ENCODE measurements around the gene RGS12.

The RGS12 gene

GRCh38 chr4:3292571-3293400, at the start of gene RGS12:
Gene RGS12 (plus strand): TSS chr4:3293021. CDS start chr4:3316171, 23,150 bp downstream.
- H3K4me1 ChIP-seq (ENCODE audit: insufficient read depth, low read length) = peaks cover 18% of the 10 kb centered on the region
- no peaks in the 10 kb centered on the region for H3K36me3 ChIP-seq (ENCODE audit: insufficient read depth, low read length)

GRCh38 chr4:3243136-3243780, 49.6 kb upstream of the RGS12 start:
- no peaks in the 10 kb centered on the region for H3K9me3 ChIP-seq (ENCODE audit: low read length)
- H3K9ac ChIP-seq (ENCODE audit: low read length) = no peak overlapping the region
- peaks cover 22% of the 10 kb centered on the region for H3K4me1 ChIP-seq (ENCODE audit: insufficient read depth, low read length)
- H3K4me3 ChIP-seq (ENCODE audit: low read depth in 1 of 2, low read length in 2 of 2) = no peak overlapping the region
- peaks cover 15% of the 10 kb centered on the region for H3K36me3 ChIP-seq (ENCODE audit: insufficient read depth, low read length)
- no peak overlapping the region for H3K27ac ChIP-seq (ENCODE audit: low read depth, low read length)
- H3K27me3 ChIP-seq (ENCODE audit: control insufficient read depth in 1 of 2, insufficient read depth in 2 of 2, low read length in 2 of 2) = no peaks in the 10 kb centered on the region

More at GRCh38 chr4:3292571-3293400, at the start of gene RGS12:
- no peaks in the 10 kb centered on the region for H3K9me3 ChIP-seq (ENCODE audit: low read length)
- H3K9ac ChIP-seq (ENCODE audit: low read length) = peak within 1 kb of the TSS; percentile 91
- H3K27me3 ChIP-seq (ENCODE audit: control insufficient read depth in 1 of 2, insufficient read depth in 2 of 2, low read length in 2 of 2) = peaks cover 0 to 3% of the 10 kb centered on the region in 2 donors
- H3K4me3 ChIP-seq (ENCODE audit: low read depth in 1 of 2, low read length in 2 of 2) = peak within 1 kb of the TSS; percentile 82 to 91
- H3K27ac ChIP-seq (ENCODE audit: low read depth, low read length) = peak within 1 kb of the TSS; percentile 90

- Histone ChIP-seq H3K27me3 (ENCODE audit: control insufficient read depth in 1 of 2, insufficient read depth in 2 of 2, low read length in 2 of 2) (no peaks in the 10 kb centered on the region), H3K9me3 (ENCODE audit: low read length) (no peaks in the 10 kb centered on the region), H3K36me3 (ENCODE audit: insufficient read depth, low read length) (peaks cover 13% of the 10 kb centered on the region), H3K9ac (ENCODE audit: low read length) (no peak overlapping the region), H3K27ac (ENCODE audit: low read depth, low read length) (no peak overlapping the region), H3K4me3 (ENCODE audit: low read depth in 1 of 2, low read length in 2 of 2) (no peak overlapping the region), H3K4me1 (ENCODE audit: insufficient read depth, low read length) (peaks cover 22% of the 10 kb centered on the region)
These were observed 48.8 kb upstream of the RGS12 start for GRCh38 chr4:3244002-3244401.

- Histone ChIP-seq H3K4me3 (ENCODE audit: low read depth in 1 of 2, low read length in 2 of 2) (no peak overlapping the region), H3K27ac (ENCODE audit: low read depth, low read length) (no peak overlapping the region), H3K9me3 (ENCODE audit: low read length) (no peaks in the 10 kb centered on the region), H3K27me3 (ENCODE audit: control insufficient read depth in 1 of 2, insufficient read depth in 2 of 2, low read length in 2 of 2) (no peaks in the 10 kb centered on the region), H3K36me3 (ENCODE audit: insufficient read depth, low read length) (peaks cover 7% of the 10 kb centered on the region), H3K4me1 (ENCODE audit: insufficient read depth, low read length) (peaks cover 22% of the 10 kb centered on the region), H3K9ac (ENCODE audit: low read length) (no peak overlapping the region)
These were observed 48.1 kb upstream of the RGS12 start for GRCh38 chr4:3244747-3245146.

GRCh38 chr4:3245676-3246075, 47.1 kb upstream of the RGS12 start:
- Histone ChIP-seq H3K9ac (ENCODE audit: low read length) (no peak overlapping the region), H3K27me3 (ENCODE audit: control insufficient read depth in 1 of 2, insufficient read depth in 2 of 2, low read length in 2 of 2) (no peaks in the 10 kb centered on the region), H3K36me3 (ENCODE audit: insufficient read depth, low read length) (no peaks in the 10 kb centered on the region), H3K4me3 (ENCODE audit: low read depth in 1 of 2, low read length in 2 of 2) (no peak overlapping the region), H3K9me3 (ENCODE audit: low read length) (no peaks in the 10 kb centered on the region), H3K4me1 (ENCODE audit: insufficient read depth, low read length) (peaks cover 20% of the 10 kb centered on the region), H3K27ac (ENCODE audit: low read depth, low read length) (no peak overlapping the region)

- no peaks in the 10 kb centered on the region for H3K9me3 ChIP-seq (ENCODE audit: low read length)
- peaks cover 10% of the 10 kb centered on the region for H3K4me1 ChIP-seq (ENCODE audit: insufficient read depth, low read length)
- no peak overlapping the region for H3K9ac ChIP-seq (ENCODE audit: low read length)
- H3K27me3 ChIP-seq (ENCODE audit: control insufficient read depth in 1 of 2, insufficient read depth in 2 of 2, low read length in 2 of 2) = no peaks in the 10 kb centered on the region
- H3K36me3 ChIP-seq (ENCODE audit: insufficient read depth, low read length) = no peaks in the 10 kb centered on the region
- no peak overlapping the region for H3K27ac ChIP-seq (ENCODE audit: low read depth, low read length)
- H3K4me3 ChIP-seq (ENCODE audit: low read depth in 1 of 2, low read length in 2 of 2) = no peak overlapping the region
These were observed 46.1 kb upstream of the RGS12 start for GRCh38 chr4:3246458-3247398.

GRCh38 chr4:3247399-3248177, 45.2 kb upstream of the RGS12 start:
- no peak overlapping the region for H3K9ac ChIP-seq (ENCODE audit: low read length)
- H3K36me3 ChIP-seq (ENCODE audit: insufficient read depth, low read length) = no peaks in the 10 kb centered on the region
- no peak overlapping the region for H3K4me3 ChIP-seq (ENCODE audit: low read depth in 1 of 2, low read length in 2 of 2)
- peaks cover under 1% of the 10 kb centered on the region for H3K4me1 ChIP-seq (ENCODE audit: insufficient read depth, low read length)
- H3K9me3 ChIP-seq (ENCODE audit: low read length) = no peaks in the 10 kb centered on the region
- H3K27ac ChIP-seq (ENCODE audit: low read depth, low read length) = no peak overlapping the region
- H3K27me3 ChIP-seq (ENCODE audit: control insufficient read depth in 1 of 2, insufficient read depth in 2 of 2, low read length in 2 of 2) = no peaks in the 10 kb centered on the region

GRCh38 chr4:3248178-3248480, 44.7 kb upstream of the RGS12 start:
- Histone ChIP-seq H3K27me3 (ENCODE audit: control insufficient read depth in 1 of 2, insufficient read depth in 2 of 2, low read length in 2 of 2) (no peaks in the 10 kb centered on the region), H3K9me3 (ENCODE audit: low read length) (no peaks in the 10 kb centered on the region), H3K36me3 (ENCODE audit: insufficient read depth, low read length) (no peaks in the 10 kb centered on the region), H3K4me3 (ENCODE audit: low read depth in 1 of 2, low read length in 2 of 2) (no peak overlapping the region), H3K9ac (ENCODE audit: low read length) (no peak overlapping the region), H3K4me1 (ENCODE audit: insufficient read depth, low read length) (no peaks in the 10 kb centered on the region), H3K27ac (ENCODE audit: low read depth, low read length) (no peak overlapping the region)

- H3K4me3 ChIP-seq (ENCODE audit: low read depth in 1 of 2, low read length in 2 of 2) = no peak within 1 kb of the TSS
These were observed 43.8 kb upstream of the RGS12 start, which contains the start of gene MSANTD1 for GRCh38 chr4:3248811-3249661. Gene MSANTD1 (plus strand): TSS chr4:3249159. CDS start chr4:3249223, 64 bp downstream.

GRCh38 chr4:3249711-3250437, 42.9 kb upstream of the RGS12 start:
- no peaks in the 10 kb centered on the region for H3K27me3 ChIP-seq (ENCODE audit: control insufficient read depth in 1 of 2, insufficient read depth in 2 of 2, low read length in 2 of 2)
- H3K4me1 ChIP-seq (ENCODE audit: insufficient read depth, low read length) = no peaks in the 10 kb centered on the region
- no peaks in the 10 kb centered on the region for H3K9me3 ChIP-seq (ENCODE audit: low read length)
- H3K4me3 ChIP-seq (ENCODE audit: low read depth in 1 of 2, low read length in 2 of 2) = no peak overlapping the region
- H3K9ac ChIP-seq (ENCODE audit: low read length) = no peak overlapping the region
- no peak overlapping the region for H3K27ac ChIP-seq (ENCODE audit: low read depth, low read length)
- no peaks in the 10 kb centered on the region for H3K36me3 ChIP-seq (ENCODE audit: insufficient read depth, low read length)

More at GRCh38 chr4:3248811-3249661, 43.8 kb upstream of the RGS12 start, which contains the start of gene MSANTD1:
- Histone ChIP-seq H3K9ac (ENCODE audit: low read length) (no peak within 1 kb of the TSS), H3K9me3 (ENCODE audit: low read length) (no peaks in the 10 kb centered on the region), H3K4me1 (ENCODE audit: insufficient read depth, low read length) (no peaks in the 10 kb centered on the region), H3K27ac (ENCODE audit: low read depth, low read length) (no peak within 1 kb of the TSS), H3K36me3 (ENCODE audit: insufficient read depth, low read length) (no peaks in the 10 kb centered on the region), H3K27me3 (ENCODE audit: control insufficient read depth in 1 of 2, insufficient read depth in 2 of 2, low read length in 2 of 2) (no peaks in the 10 kb centered on the region)

Measured in muscle layer of colon (tissue), 2 donors.